Uterus (tissue), 2 donors: ENCODE measurements around the gene DLGAP1.

Experiments used
- POLR2A ChIP-seq, 2 donors: fragments of 450-650 bp; IDR thresholded peaks; one replicate each; pipeline ENCODE4 v1.6.1; 2016; ENCODE audit warnings: antibody characterized with exemption in 2 of 2, mild to moderate bottlenecking in 1 of 2, moderate library complexity in 1 of 2
- TF ChIP-seq, protein P1 (sequence below), 4 experiments: fragments of 200-600 bp in 2 of 4; fragments of 450-650 bp in 2 of 4; sonication (generic) in 2 of 4; IDR thresholded peaks; one replicate each; pipeline ENCODE4 v1.5.1; 2016 to 2019; ENCODE audit warnings: antibody characterized with exemption in 4 of 4, mild to moderate bottlenecking in 2 of 4, moderate library complexity in 1 of 4

DNA sequence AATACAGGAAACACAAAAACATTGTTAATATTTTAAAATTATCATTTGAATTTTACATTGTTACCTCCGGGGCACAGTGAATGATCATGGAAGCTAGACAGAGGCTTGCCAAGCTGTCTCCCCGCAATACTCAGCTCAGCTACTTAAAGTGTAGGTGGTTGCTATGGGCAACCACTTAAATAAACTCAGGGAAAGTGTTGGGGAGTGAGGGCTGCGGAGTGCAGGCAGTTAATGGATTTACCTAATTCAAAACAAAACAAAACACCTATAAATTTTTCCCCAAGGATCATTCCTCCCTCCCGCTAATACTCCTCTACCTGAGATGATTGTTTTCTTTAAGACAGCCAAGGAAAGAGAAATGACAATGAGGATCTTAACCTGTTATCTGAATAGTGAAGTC, 655.6 kb downstream of the DLGAP1 start:
- TF ChIP-seq, protein P1, sequence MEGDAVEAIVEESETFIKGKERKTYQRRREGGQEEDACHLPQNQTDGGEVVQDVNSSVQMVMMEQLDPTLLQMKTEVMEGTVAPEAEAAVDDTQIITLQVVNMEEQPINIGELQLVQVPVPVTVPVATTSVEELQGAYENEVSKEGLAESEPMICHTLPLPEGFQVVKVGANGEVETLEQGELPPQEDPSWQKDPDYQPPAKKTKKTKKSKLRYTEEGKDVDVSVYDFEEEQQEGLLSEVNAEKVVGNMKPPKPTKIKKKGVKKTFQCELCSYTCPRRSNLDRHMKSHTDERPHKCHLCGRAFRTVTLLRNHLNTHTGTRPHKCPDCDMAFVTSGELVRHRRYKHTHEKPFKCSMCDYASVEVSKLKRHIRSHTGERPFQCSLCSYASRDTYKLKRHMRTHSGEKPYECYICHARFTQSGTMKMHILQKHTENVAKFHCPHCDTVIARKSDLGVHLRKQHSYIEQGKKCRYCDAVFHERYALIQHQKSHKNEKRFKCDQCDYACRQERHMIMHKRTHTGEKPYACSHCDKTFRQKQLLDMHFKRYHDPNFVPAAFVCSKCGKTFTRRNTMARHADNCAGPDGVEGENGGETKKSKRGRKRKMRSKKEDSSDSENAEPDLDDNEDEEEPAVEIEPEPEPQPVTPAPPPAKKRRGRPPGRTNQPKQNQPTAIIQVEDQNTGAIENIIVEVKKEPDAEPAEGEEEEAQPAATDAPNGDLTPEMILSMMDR (IDR thresholded peaks at IDR 0.05): no peak
- TF ChIP-seq POLR2A (IDR thresholded peaks at IDR 0.05): no peak
